IMR-90 (cell line): ENCODE results near the gene AFTPH. TPM values are rescaled to one million over a fixed set of nuclear protein-coding genes. Genes with fewer than 3 reads are reported as not detected.

Experiments
- ATAC-seq: fragments of 200-7000 bp; cut with Tn5 transposase; 2 replicates; pipeline ENCODE4 v1.9.1; 2020; ENCODE audit warnings: low read depth, mild to moderate bottlenecking, moderate library complexity
- BruUV-seq: library from RNA; stranded (reverse); fragments of 400-500 nt; replicated peaks from 2 replicates; lab custom pipeline; 2021; lab: Mats Ljungman, UMichigan
- CTCF ChIA-PET: fragments of 300-600 bp; formaldehyde crosslinking; extraction: SDS; loops from one replicate; lab custom pipeline; 2021; ENCODE audit warnings: antibody characterized with exemption; lab: Yijun Ruan, JAX
- POLR2A ChIA-PET: fragments of 300-600 bp; sonication (Branson Sonifier 250); formaldehyde crosslinking; loops from one replicate; lab custom pipeline; 2022; ENCODE audit warnings: antibody characterized with exemption; ENCODE audit not compliant: unreplicated experiment; lab: Charles Lee
- DNase-seq: peaks from one replicate; pipeline ENCODE4 v3.0.0; 2013
- H2AFZ ChIP-seq: replicated peaks from 2 replicates; pipeline ENCODE3; 2013; ENCODE audit warnings: low read length, mild to moderate bottlenecking; ENCODE audit not compliant: poor library complexity
- H2AK5ac ChIP-seq: 2 replicates; pipeline ENCODE4 v1.6.1; 2013; ENCODE audit warnings: low read depth, low read length, inconsistent platforms
- H2AK9ac ChIP-seq: replicated peaks from 2 replicates; pipeline ENCODE3; 2013; ENCODE audit warnings: mild to moderate bottlenecking, low read depth, low read length, moderate library complexity; ENCODE audit not compliant: poor library complexity
- H2BK120ac ChIP-seq: 2 replicates; pipeline ENCODE4 v1.6.1; 2013; ENCODE audit warnings: low read depth, low read length, inconsistent platforms
- H2BK15ac ChIP-seq: 3 replicates; pipeline ENCODE4 v1.6.1; 2013; ENCODE audit warnings: low read depth, low read length, inconsistent platforms
- H2BK20ac ChIP-seq: 2 replicates; pipeline ENCODE4 v1.6.1; 2013; ENCODE audit warnings: low read depth, mild to moderate bottlenecking, inconsistent platforms, low read length, moderate library complexity
- H2BK5ac ChIP-seq: 2 replicates; pipeline ENCODE4 v1.6.1; 2013; ENCODE audit warnings: mild to moderate bottlenecking, low read depth, low read length, inconsistent platforms; ENCODE audit not compliant: poor library complexity, severe bottlenecking
- H3K14ac ChIP-seq: replicated peaks from 2 replicates; pipeline ENCODE4 v1.6.1; 2013; ENCODE audit warnings: low read depth, low read length, inconsistent platforms
- H3K18ac ChIP-seq: 2 replicates; pipeline ENCODE4 v1.6.1; 2013; ENCODE audit warnings: low read depth, low read length, control low read depth
- H3K23ac ChIP-seq: 2 replicates; pipeline ENCODE4 v1.6.1; 2013; ENCODE audit warnings: low read depth, low read length, inconsistent platforms
- H3K27ac ChIP-seq: 2 replicates; pipeline ENCODE4 v1.5.1; 2013; ENCODE audit warnings: mild to moderate bottlenecking, control low read depth, low read length; ENCODE audit not compliant: insufficient read depth
- H3K27me3 ChIP-seq: 2 replicates; pipeline ENCODE4 v1.6.1; 2013; ENCODE audit warnings: low read length; ENCODE audit not compliant: control insufficient read depth, insufficient read depth
- H3K36me3 ChIP-seq: 2 replicates; pipeline ENCODE4 v1.6.1; 2013; ENCODE audit warnings: low read length, mixed read lengths; ENCODE audit not compliant: control insufficient read depth, insufficient read depth
- H3K4ac ChIP-seq: 2 replicates; pipeline ENCODE4 v1.6.1; 2013; ENCODE audit warnings: low read depth, low read length, inconsistent platforms
- H3K4me1 ChIP-seq: 2 replicates; pipeline ENCODE4 v1.6.1; 2013; ENCODE audit warnings: low read length, mixed read lengths; ENCODE audit not compliant: control insufficient read depth, insufficient read depth
- H3K4me2 ChIP-seq: 2 replicates; pipeline ENCODE4 v1.6.1; 2013; ENCODE audit warnings: low read depth, mild to moderate bottlenecking, control low read depth, low read length, moderate library complexity
- H3K4me3 ChIP-seq: 2 replicates; pipeline ENCODE4 v1.5.1; 2013; ENCODE audit warnings: low read depth, mild to moderate bottlenecking, control low read depth, low read length, moderate library complexity; ENCODE audit not compliant: insufficient read depth
- H3K56ac ChIP-seq: 2 replicates; pipeline ENCODE4 v1.6.1; 2013; ENCODE audit warnings: low read length, inconsistent platforms; ENCODE audit not compliant: insufficient read depth; ENCODE audit errors: extremely low read depth
- H3K79me1 ChIP-seq, 2 experiments: 2 replicates each; pipeline ENCODE4 v1.6.1; 2013; ENCODE audit warnings: low read length in 2 of 2, inconsistent platforms in 1 of 2, low read depth in 1 of 2
- H3K9ac ChIP-seq: 2 replicates; pipeline ENCODE4 v1.6.1; 2013; ENCODE audit warnings: low read depth, low read length, control low read depth
- H3K9me1 ChIP-seq: 2 replicates; pipeline ENCODE4 v1.6.1; 2013; ENCODE audit warnings: low read length, inconsistent platforms; ENCODE audit not compliant: insufficient read depth
- H3K9me3 ChIP-seq: 2 replicates; pipeline ENCODE4 v1.6.1; 2013; ENCODE audit warnings: low read length; ENCODE audit not compliant: control insufficient read depth, insufficient read depth
- H4K20me1 ChIP-seq: 2 replicates; pipeline ENCODE4 v1.6.1; 2013; ENCODE audit warnings: low read length, inconsistent platforms; ENCODE audit not compliant: insufficient read depth
- H4K5ac ChIP-seq: 2 replicates; pipeline ENCODE4 v1.6.1; 2013; ENCODE audit warnings: mild to moderate bottlenecking, low read depth, low read length, control low read depth
- H4K8ac ChIP-seq, 2 experiments: 2 replicates each; pipeline ENCODE4 v1.6.1; 2013; ENCODE audit warnings: low read depth in 2 of 2, low read length in 2 of 2, control low read depth in 1 of 2, inconsistent platforms in 1 of 2
- H4K91ac ChIP-seq: 2 replicates; pipeline ENCODE4 v1.6.1; 2013; ENCODE audit warnings: low read depth, low read length, inconsistent platforms; ENCODE audit not compliant: insufficient read depth
- BHLHE40 ChIP-seq: fragments of 150-350 bp; IDR thresholded peaks from 2 replicates; pipeline ENCODE4 v1.6.1; 2016; ENCODE audit warnings: mild to moderate bottlenecking, low read depth, low read length
- CEBPB ChIP-seq: IDR thresholded peaks from 2 replicates; pipeline ENCODE4 v1.6.1; 2012; ENCODE audit warnings: low read depth, low read length, improper control_type of control experiment
- CHD1 ChIP-seq: IDR thresholded peaks from 2 replicates; pipeline ENCODE4 v1.6.1; 2012; ENCODE audit warnings: low read depth, low read length, improper control_type of control experiment
- FOS ChIP-seq: fragments of 150-350 bp; IDR thresholded peaks from 2 replicates; pipeline ENCODE4 v1.6.1; 2016; ENCODE audit warnings: low read depth, low read length
- MAFK ChIP-seq: IDR thresholded peaks from 2 replicates; pipeline ENCODE4 v1.6.1; 2012; ENCODE audit warnings: low read depth, low read length, improper control_type of control experiment
- MAZ ChIP-seq: IDR thresholded peaks from 2 replicates; pipeline ENCODE4 v1.6.1; 2012; ENCODE audit warnings: low read depth, mild to moderate bottlenecking, low read length, improper control_type of control experiment, moderate library complexity, borderline replicate concordance
- MXI1 ChIP-seq: IDR thresholded peaks from 2 replicates; pipeline ENCODE4 v1.6.1; 2012; ENCODE audit warnings: low read depth, mild to moderate bottlenecking, low read length, moderate library complexity, borderline replicate concordance
- NFE2L2 ChIP-seq: fragments of 150-350 bp; IDR thresholded peaks from 2 replicates; pipeline ENCODE4 v1.6.1; 2016; ENCODE audit warnings: low read depth, mild to moderate bottlenecking, low read length
- POLR2A ChIP-seq: IDR thresholded peaks from 2 replicates; pipeline ENCODE4 v1.6.1; 2012; ENCODE audit warnings: mild to moderate bottlenecking, low read depth, low read length
- RAD21 ChIP-seq: IDR thresholded peaks from 2 replicates; pipeline ENCODE4 v1.6.1; 2012; ENCODE audit warnings: low read length, improper control_type of control experiment
- RCOR1 ChIP-seq: IDR thresholded peaks from 2 replicates; pipeline ENCODE4 v1.6.1; 2012; ENCODE audit warnings: mild to moderate bottlenecking, low read length, improper control_type of control experiment; ENCODE audit not compliant: insufficient replicate concordance
- RFX5 ChIP-seq: IDR thresholded peaks from 2 replicates; pipeline ENCODE4 v1.8.0; 2012; ENCODE audit warnings: low read depth, mild to moderate bottlenecking, low read length, moderate library complexity
- SMC3 ChIP-seq: fragments of 150-350 bp; IDR thresholded peaks from 2 replicates; pipeline ENCODE4 v1.6.1; 2016; ENCODE audit warnings: low read depth, mild to moderate bottlenecking, antibody characterized with exemption, low read length, moderate library complexity
- WGBS, 2 experiments: methylation state at CpG; one replicate each; pipeline versions ENCODE4 v1.1.5 to v1.1.7; 2013; ENCODE audit warnings: missing lambda C conversion rate in 2 of 2; ENCODE audit not compliant: insufficient read length in 1 of 2; ENCODE audit errors: extremely low coverage in 2 of 2; 5-methylcytosine and 5-hydroxymethylcytosine counted together
- dilution Hi-C: fragments of 300-500 bp; cut with HindIII; formaldehyde crosslinking; loops from one replicate; pipeline ENCODE4 v1.14.3; 2018; ENCODE audit warnings: low sequenced_read_pairs; ENCODE audit not compliant: unreplicated experiment
- in situ Hi-C: fragments of 300-500 bp; cut with MboI; formaldehyde crosslinking; loops from 3 replicates; pipeline ENCODE4 v1.14.3; 2019; ENCODE audit warnings: low sequenced_read_pairs, inconsistent platforms, mixed read lengths
- intact Hi-C: fragments of 100-400 bp; cut with micrococcal nuclease; formaldehyde crosslinking; loops from 2 replicates; pipeline ENCODE4 v1.10.0; 2022
- polyA plus RNA-seq, 3 experiments: library from polyadenylated mRNA; depleted of rRNA; stranded (reverse); fragments of >200 nt; gene quantifications; 2 replicates each; pipeline ENCODE4 v1.2.3, GENCODE V29; 2012; ENCODE audit warnings: low replicate concordance in 1 of 3
- total RNA-seq: library from RNA; depleted of rRNA; stranded (reverse); fragments of >200 nt; gene quantifications from 2 replicates; pipeline ENCODE4 v1.2.3, GENCODE V29; 2012
- TF ChIP-seq, protein P1 (sequence below): conservative IDR thresholded peaks from 2 replicates; pipeline ENCODE4 v1.5.1; 2012; ENCODE audit warnings: mild to moderate bottlenecking, low read depth, low read length, improper control_type of control experiment
- TF ChIP-seq, protein P2 (sequence below): fragments of 150-350 bp; IDR thresholded peaks from 2 replicates; pipeline ENCODE4 v1.6.1; 2016; ENCODE audit warnings: low read depth, mild to moderate bottlenecking, low read length, moderate library complexity, borderline replicate concordance
- TF ChIP-seq, protein P3 (sequence below): fragments of 150-350 bp; IDR thresholded peaks from 2 replicates; pipeline ENCODE4 v1.6.1; 2017; ENCODE audit warnings: mild to moderate bottlenecking, antibody characterized with exemption, low read length, low read depth

The AFTPH gene
- total and polyA plus RNA-seq, 2 of the 4 experiments (the other 2 are of a cell fraction): 9.4 to 19.9 TPM

DNA sequence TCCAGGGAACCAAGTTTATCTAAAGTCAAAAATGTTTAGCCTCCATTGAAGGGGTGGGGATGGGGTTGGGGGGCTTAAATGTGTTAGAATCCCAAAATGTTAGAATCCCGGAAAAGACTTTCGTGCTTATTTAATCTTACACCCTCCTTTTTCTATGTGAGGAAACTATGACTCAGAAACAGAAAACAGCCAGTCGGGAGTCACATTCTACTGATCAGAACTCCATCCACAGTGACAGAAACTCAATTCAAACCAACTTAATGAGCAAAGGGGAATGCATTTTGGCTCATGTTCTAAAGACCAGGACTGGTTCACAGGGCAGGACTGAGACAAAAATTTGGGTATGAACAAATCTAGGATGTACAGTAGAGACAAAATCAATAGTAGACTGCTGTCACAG, 31.9 kb upstream of the AFTPH start:
- no peaks in the 10 kb centered on the region for H4K20me1 ChIP-seq
- no peak overlapping the region for H2BK20ac ChIP-seq
- no peak overlapping the region for H3K18ac ChIP-seq
- BruUV-seq: no TSS peak
- ATAC-seq (no peak), DNase-seq (no peak)
- no peak overlapping the region for H3K4me3 ChIP-seq
- no peak overlapping the region for H3K56ac ChIP-seq
- no peak overlapping the region for H2BK15ac ChIP-seq
- H4K91ac ChIP-seq: no peak overlapping the region
- H3K9ac ChIP-seq: no peak overlapping the region
- dilution Hi-C loops (no loop called here), in situ Hi-C loops (no loop called here), intact Hi-C loops (no loop called here)
- H3K4me2 ChIP-seq: no peak overlapping the region
- WGBS, 2 experiments: no CpG with 5 or more reads among the region's 3 CpGs
- H3K9me1 ChIP-seq: no peaks in the 10 kb centered on the region
- no peak overlapping the region for H3K23ac ChIP-seq
- no peak overlapping the region for H2BK120ac ChIP-seq
- no peaks in the 10 kb centered on the region for H3K9me3 ChIP-seq
- H3K14ac ChIP-seq: no peak overlapping the region
- peaks cover 36% of the 10 kb centered on the region for H3K27me3 ChIP-seq
- H4K5ac ChIP-seq: no peak overlapping the region
- H2BK5ac ChIP-seq: no peak overlapping the region
- H4K8ac ChIP-seq: no peak overlapping the region
- ChIA-PET POLR2A (no interaction called here), CTCF (interaction anchor here (1.2 kb wide), 1 partner anchor 442 kb away, joined by 3 read pairs; no protein-coding TSS in a partner anchor)
- H2AK9ac ChIP-seq: no peak overlapping the region
- no peak overlapping the region for H2AFZ ChIP-seq
- no peak overlapping the region for H3K4ac ChIP-seq
- no peak overlapping the region for H2AK5ac ChIP-seq
- no peak for TF ChIP-seq MXI1
- no peak for TF ChIP-seq RAD21
- no peak for TF ChIP-seq SMC3
- TF ChIP-seq MAFK: no peak
- no peak for TF ChIP-seq FOS
- TF ChIP-seq CEBPB: no peak
- no peak for TF ChIP-seq RFX5
- TF ChIP-seq, protein P1, sequence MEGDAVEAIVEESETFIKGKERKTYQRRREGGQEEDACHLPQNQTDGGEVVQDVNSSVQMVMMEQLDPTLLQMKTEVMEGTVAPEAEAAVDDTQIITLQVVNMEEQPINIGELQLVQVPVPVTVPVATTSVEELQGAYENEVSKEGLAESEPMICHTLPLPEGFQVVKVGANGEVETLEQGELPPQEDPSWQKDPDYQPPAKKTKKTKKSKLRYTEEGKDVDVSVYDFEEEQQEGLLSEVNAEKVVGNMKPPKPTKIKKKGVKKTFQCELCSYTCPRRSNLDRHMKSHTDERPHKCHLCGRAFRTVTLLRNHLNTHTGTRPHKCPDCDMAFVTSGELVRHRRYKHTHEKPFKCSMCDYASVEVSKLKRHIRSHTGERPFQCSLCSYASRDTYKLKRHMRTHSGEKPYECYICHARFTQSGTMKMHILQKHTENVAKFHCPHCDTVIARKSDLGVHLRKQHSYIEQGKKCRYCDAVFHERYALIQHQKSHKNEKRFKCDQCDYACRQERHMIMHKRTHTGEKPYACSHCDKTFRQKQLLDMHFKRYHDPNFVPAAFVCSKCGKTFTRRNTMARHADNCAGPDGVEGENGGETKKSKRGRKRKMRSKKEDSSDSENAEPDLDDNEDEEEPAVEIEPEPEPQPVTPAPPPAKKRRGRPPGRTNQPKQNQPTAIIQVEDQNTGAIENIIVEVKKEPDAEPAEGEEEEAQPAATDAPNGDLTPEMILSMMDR: no peak
- TF ChIP-seq, protein P2, sequence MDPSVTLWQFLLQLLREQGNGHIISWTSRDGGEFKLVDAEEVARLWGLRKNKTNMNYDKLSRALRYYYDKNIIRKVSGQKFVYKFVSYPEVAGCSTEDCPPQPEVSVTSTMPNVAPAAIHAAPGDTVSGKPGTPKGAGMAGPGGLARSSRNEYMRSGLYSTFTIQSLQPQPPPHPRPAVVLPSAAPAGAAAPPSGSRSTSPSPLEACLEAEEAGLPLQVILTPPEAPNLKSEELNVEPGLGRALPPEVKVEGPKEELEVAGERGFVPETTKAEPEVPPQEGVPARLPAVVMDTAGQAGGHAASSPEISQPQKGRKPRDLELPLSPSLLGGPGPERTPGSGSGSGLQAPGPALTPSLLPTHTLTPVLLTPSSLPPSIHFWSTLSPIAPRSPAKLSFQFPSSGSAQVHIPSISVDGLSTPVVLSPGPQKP: no peak
- no peak for TF ChIP-seq CHD1
- no peak for TF ChIP-seq MAZ
- TF ChIP-seq RCOR1: no peak
- TF ChIP-seq POLR2A: no peak
- TF ChIP-seq BHLHE40: no peak
- TF ChIP-seq, protein P3, sequence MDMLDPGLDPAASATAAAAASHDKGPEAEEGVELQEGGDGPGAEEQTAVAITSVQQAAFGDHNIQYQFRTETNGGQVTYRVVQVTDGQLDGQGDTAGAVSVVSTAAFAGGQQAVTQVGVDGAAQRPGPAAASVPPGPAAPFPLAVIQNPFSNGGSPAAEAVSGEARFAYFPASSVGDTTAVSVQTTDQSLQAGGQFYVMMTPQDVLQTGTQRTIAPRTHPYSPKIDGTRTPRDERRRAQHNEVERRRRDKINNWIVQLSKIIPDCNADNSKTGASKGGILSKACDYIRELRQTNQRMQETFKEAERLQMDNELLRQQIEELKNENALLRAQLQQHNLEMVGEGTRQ: no peak
- no peak for TF ChIP-seq NFE2L2
- no peaks in the 10 kb centered on the region for H3K79me1 ChIP-seq
- no peaks in the 10 kb centered on the region for H3K36me3 ChIP-seq
- H3K27ac ChIP-seq: no peak overlapping the region
- H3K4me1 ChIP-seq: peaks cover 2% of the 10 kb centered on the region; the same call in 1 of the 2 replicates
